HCT116 (cell line): ENCODE results near the gene TFCP2. TPM values are rescaled to one million over a fixed set of nuclear protein-coding genes. Genes with fewer than 3 reads are reported as not detected.

Experiments
- ATAC-seq: fragments of 200-7000 bp; cut with Tn5 transposase; 2 replicates; pipeline ENCODE4 v1.9.1; 2020; ENCODE audit warnings: mild to moderate bottlenecking, moderate library complexity
- BruUV-seq: library from RNA; stranded (reverse); fragments of 400-500 nt; replicated peaks from 2 replicates; lab custom pipeline; 2021; lab: Mats Ljungman, UMichigan
- CTCF ChIA-PET: fragments of 300-600 bp; sonication (Branson Sonifier 250); formaldehyde crosslinking; loops from one replicate; lab custom pipeline; 2021; ENCODE audit warnings: antibody characterized with exemption; lab: Charles Lee
- POLR2A ChIA-PET: fragments of 300-600, 350-600 bp; sonication (Branson Sonifier 250); formaldehyde crosslinking; loops from one replicate; lab custom pipeline; 2021; ENCODE audit warnings: antibody characterized with exemption; lab: Charles Lee
- RAD21 ChIA-PET, 2 experiments: fragments of 300-600 bp; sonication (Branson Sonifier 250); formaldehyde crosslinking; loops; one replicate each; lab custom pipeline; 2023; ENCODE audit warnings: low total read pairs in 2 of 2; ENCODE audit not compliant: uncharacterized antibody in 2 of 2, unreplicated experiment in 2 of 2, low non-redundant PET in 1 of 2; lab: Charles Lee
- DNase-seq: peaks from one replicate; pipeline ENCODE4 v3.0.0-alpha.2; 2010; ENCODE audit warnings: low read depth, low spot score
- H2AFZ ChIP-seq: fragments of 200-600 bp; shearing (Covaris generic), sonication (generic); 2 replicates; pipeline ENCODE4 v1.6.1; 2017; ENCODE audit warnings: low read depth, mixed run types, mixed read lengths, antibody characterized with exemption, low read length; ENCODE audit not compliant: poor library complexity, severe bottlenecking
- H3K27ac ChIP-seq: 2 replicates; pipeline ENCODE4 v1.5.1; 2012; ENCODE audit warnings: low read depth, low read length
- H3K27me3 ChIP-seq: fragments of 200-600 bp; sonication (generic); 2 replicates; pipeline ENCODE4 v1.6.1; 2016; ENCODE audit warnings: mixed run types, low read length, mixed read lengths; ENCODE audit not compliant: insufficient read depth
- H3K36me3 ChIP-seq, 2 experiments: fragments of 200-500 bp in 1 of 2; fragments of 200-600 bp in 1 of 2; sonication (Bioruptor generic) in 1 of 2; sonication (generic) in 1 of 2; 2 replicates each; pipeline versions ENCODE4 v1.5.1 to v1.6.1; 2014 to 2016; ENCODE audit warnings: low read length in 2 of 2, inconsistent platforms in 1 of 2, mixed read lengths in 1 of 2, mixed run types in 1 of 2; ENCODE audit not compliant: insufficient read depth in 2 of 2, control insufficient read depth in 1 of 2
- H3K4me1 ChIP-seq, 2 experiments: fragments of 200-600 bp in 1 of 2; sonication (generic) in 1 of 2; 2 replicates each; pipeline versions ENCODE4 v1.5.1 to v1.6.1; 2012 to 2017; ENCODE audit warnings: low read length in 2 of 2, inconsistent platforms in 1 of 2, mild to moderate bottlenecking in 1 of 2, mixed read lengths in 1 of 2, mixed run types in 1 of 2, moderate library complexity in 1 of 2; ENCODE audit not compliant: insufficient read depth in 2 of 2, control insufficient read depth in 1 of 2
- H3K4me2 ChIP-seq: fragments of 200-600 bp; sonication (generic); 2 replicates; pipeline ENCODE4 v1.6.1; 2017; ENCODE audit warnings: mixed run types, low read length, mixed read lengths
- H3K4me3 ChIP-seq, 2 experiments: fragments of 200-600 bp in 1 of 2; sonication (generic) in 1 of 2; replicated peaks in 1 of 2; 2 replicates each; pipeline ENCODE4 v1.5.1; 2011 to 2016; ENCODE audit warnings: low read length in 2 of 2, control low read depth in 1 of 2, low read depth in 1 of 2, mild to moderate bottlenecking in 1 of 2, mixed read lengths in 1 of 2, mixed run types in 1 of 2
- H3K79me2 ChIP-seq: fragments of 200-600 bp; sonication (generic); 2 replicates; pipeline ENCODE4 v1.6.1; 2017; ENCODE audit warnings: mild to moderate bottlenecking, mixed run types, low read length, moderate library complexity, mixed read lengths; ENCODE audit not compliant: insufficient read depth
- H3K9ac ChIP-seq: fragments of 200-600 bp; sonication (generic); 2 replicates; pipeline ENCODE4 v1.6.1; 2016; ENCODE audit warnings: low read length, mixed read lengths
- H3K9me2 ChIP-seq: fragments of 200-600 bp; sonication (generic), shearing (Covaris generic); 2 replicates; pipeline ENCODE4 v1.6.1; 2017; ENCODE audit warnings: mixed run types, mild to moderate bottlenecking, moderate library complexity; ENCODE audit not compliant: insufficient read depth
- H3K9me3 ChIP-seq, 2 experiments: fragments of 200-500 bp in 1 of 2; fragments of 200-600 bp in 1 of 2; sonication (Bioruptor generic) in 1 of 2; sonication (generic) in 1 of 2; 2 replicates each; pipeline ENCODE4 v1.6.1; 2014 to 2017; ENCODE audit warnings: low read length in 2 of 2, mixed read lengths in 2 of 2, inconsistent platforms in 1 of 2, low read depth in 1 of 2, mild to moderate bottlenecking in 1 of 2, mixed run types in 1 of 2, moderate library complexity in 1 of 2; ENCODE audit not compliant: control insufficient read depth in 1 of 2, insufficient read depth in 1 of 2
- H4K20me1 ChIP-seq: fragments of 200-600 bp; sonication (generic), shearing (Covaris generic); 2 replicates; pipeline ENCODE4 v1.6.1; 2017; ENCODE audit warnings: mixed run types, mild to moderate bottlenecking, moderate library complexity; ENCODE audit not compliant: insufficient read depth
- ATF3 ChIP-seq: IDR thresholded peaks from 2 replicates; pipeline ENCODE4 v1.6.1; 2012
- CBX3 ChIP-seq: IDR thresholded peaks from 2 replicates; pipeline ENCODE4 v1.6.1; 2012; ENCODE audit warnings: low read depth
- CEBPB ChIP-seq: IDR thresholded peaks from 2 replicates; pipeline ENCODE4 v1.6.1; 2012; ENCODE audit warnings: low read depth
- ELF1 ChIP-seq: IDR thresholded peaks from 2 replicates; pipeline ENCODE4 v1.6.1; 2012; ENCODE audit warnings: low read depth, borderline replicate concordance
- EZH2 ChIP-seq: fragments of 200-600 bp; sonication (generic); IDR thresholded peaks from 2 replicates; pipeline ENCODE4 v1.6.1; 2017; ENCODE audit warnings: antibody characterized with exemption, mixed run types
- EZH2phosphoT487 ChIP-seq: fragments of 200-600 bp; IDR thresholded peaks from 2 replicates; pipeline ENCODE4 v1.6.1; 2018; ENCODE audit warnings: antibody characterized with exemption, borderline replicate concordance
- FOSL1 ChIP-seq: IDR thresholded peaks from 2 replicates; pipeline ENCODE4 v1.6.1; 2012; ENCODE audit warnings: low read depth
- RAD21 ChIP-seq: IDR thresholded peaks from 2 replicates; pipeline ENCODE4 v1.6.1; 2012; ENCODE audit warnings: low read depth, mild to moderate bottlenecking
- SP1 ChIP-seq: IDR thresholded peaks from 2 replicates; pipeline ENCODE4 v1.6.1; 2012; ENCODE audit warnings: low read depth
- YY1 ChIP-seq: IDR thresholded peaks from 2 replicates; pipeline ENCODE4 v1.6.1; 2011; ENCODE audit warnings: low read length, low read depth, moderate library complexity, mild to moderate bottlenecking; ENCODE audit not compliant: insufficient replicate concordance; ENCODE audit errors: extremely low read depth
- ZFX ChIP-seq: fragments of 450-650 bp; IDR thresholded peaks from 2 replicates; pipeline ENCODE4 v1.6.1; 2017
- intact Hi-C: fragments of 100-400 bp; cut with micrococcal nuclease; formaldehyde crosslinking; loops from 2 replicates; pipeline ENCODE4 v1.10.0; 2022
- total RNA-seq: library from RNA; stranded (reverse); gene quantifications from one replicate; pipeline ENCODE4 v1.2.1, GENCODE V29; 2021; ENCODE audit not compliant: unreplicated experiment
- TF ChIP-seq, protein P1 (sequence below): IDR thresholded peaks from 2 replicates; pipeline ENCODE4 v1.6.1; 2012
- TF ChIP-seq, protein P2 (sequence below), 3 experiments: fragments of 200-600 bp in 1 of 3; sonication (generic) in 1 of 3; IDR thresholded peaks in 2 of 3; conservative IDR thresholded peaks in 1 of 3; 2 replicates each; pipeline ENCODE4 v1.5.1; 2012 to 2017; ENCODE audit warnings: low read depth in 2 of 3, low read length in 2 of 3, antibody characterized with exemption in 1 of 3, borderline replicate concordance in 1 of 3, control low read depth in 1 of 3, mild to moderate bottlenecking in 1 of 3, mixed read lengths in 1 of 3, mixed run types in 1 of 3, moderate library complexity in 1 of 3; ENCODE audit not compliant: insufficient read depth in 1 of 3

TFCP2 gene
- total RNA-seq, 1 experiment from 2014 or later = 31.6 TPM

DNA sequence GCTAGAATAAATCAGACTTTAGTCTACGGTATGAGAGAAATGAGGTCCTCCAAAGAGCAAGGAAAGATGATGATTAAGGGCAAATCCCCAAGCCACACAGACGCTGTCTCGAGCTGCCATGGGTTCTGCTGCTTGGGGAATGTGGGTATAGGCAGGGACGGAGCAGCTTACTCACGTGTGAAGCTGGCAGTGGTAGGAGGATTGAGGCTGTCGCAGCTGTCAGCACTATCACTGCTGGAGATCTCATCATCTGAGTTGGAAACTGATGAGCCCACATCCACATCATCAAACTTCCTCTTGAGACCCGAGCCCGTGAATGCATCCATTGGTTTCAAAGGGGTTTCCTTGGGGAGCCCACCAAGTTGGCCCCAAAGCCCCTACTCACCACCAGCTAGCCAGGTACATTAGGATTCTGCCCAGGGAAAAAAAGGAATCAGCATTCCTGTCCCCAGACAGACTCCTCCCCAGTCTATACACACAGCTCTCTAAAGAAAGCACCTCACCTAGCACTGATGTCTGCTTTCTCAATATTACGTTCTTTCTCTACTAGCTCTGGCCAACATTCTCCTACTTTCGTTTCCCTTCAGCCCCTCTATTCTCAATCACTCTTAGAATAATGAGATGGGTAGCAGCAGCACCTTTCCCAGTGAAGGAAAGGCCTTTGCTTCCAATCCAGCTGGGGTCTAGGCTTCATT, 96.6 kb downstream of the TFCP2 start:
- no peak for TF ChIP-seq ZFX
- TF ChIP-seq ATF3 = no peak
- TF ChIP-seq SP1 = no peak
- TF ChIP-seq CBX3 = no peak
- no peak for TF ChIP-seq YY1
- no peak for TF ChIP-seq RAD21
- TF ChIP-seq, protein P1, sequence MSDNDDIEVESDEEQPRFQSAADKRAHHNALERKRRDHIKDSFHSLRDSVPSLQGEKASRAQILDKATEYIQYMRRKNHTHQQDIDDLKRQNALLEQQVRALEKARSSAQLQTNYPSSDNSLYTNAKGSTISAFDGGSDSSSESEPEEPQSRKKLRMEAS = no peak
- no peak for TF ChIP-seq EZH2
- no peak for TF ChIP-seq FOSL1
- no peak for TF ChIP-seq ELF1
- no peak for TF ChIP-seq CEBPB
- TF ChIP-seq, protein P2, sequence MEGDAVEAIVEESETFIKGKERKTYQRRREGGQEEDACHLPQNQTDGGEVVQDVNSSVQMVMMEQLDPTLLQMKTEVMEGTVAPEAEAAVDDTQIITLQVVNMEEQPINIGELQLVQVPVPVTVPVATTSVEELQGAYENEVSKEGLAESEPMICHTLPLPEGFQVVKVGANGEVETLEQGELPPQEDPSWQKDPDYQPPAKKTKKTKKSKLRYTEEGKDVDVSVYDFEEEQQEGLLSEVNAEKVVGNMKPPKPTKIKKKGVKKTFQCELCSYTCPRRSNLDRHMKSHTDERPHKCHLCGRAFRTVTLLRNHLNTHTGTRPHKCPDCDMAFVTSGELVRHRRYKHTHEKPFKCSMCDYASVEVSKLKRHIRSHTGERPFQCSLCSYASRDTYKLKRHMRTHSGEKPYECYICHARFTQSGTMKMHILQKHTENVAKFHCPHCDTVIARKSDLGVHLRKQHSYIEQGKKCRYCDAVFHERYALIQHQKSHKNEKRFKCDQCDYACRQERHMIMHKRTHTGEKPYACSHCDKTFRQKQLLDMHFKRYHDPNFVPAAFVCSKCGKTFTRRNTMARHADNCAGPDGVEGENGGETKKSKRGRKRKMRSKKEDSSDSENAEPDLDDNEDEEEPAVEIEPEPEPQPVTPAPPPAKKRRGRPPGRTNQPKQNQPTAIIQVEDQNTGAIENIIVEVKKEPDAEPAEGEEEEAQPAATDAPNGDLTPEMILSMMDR (IDR thresholded peaks at IDR 0.05 in 2 of 3, conservative IDR thresholded peaks at IDR 0.05 in 1 of 3; ENCODE audit: borderline replicate concordance in 1 of 3, insufficient read depth in 1 of 3, low read depth in 2 of 3, low read length in 2 of 3) = no peak
- no peak for TF ChIP-seq EZH2phosphoT487
- BruUV-seq = no TSS peak
- H3K36me3 ChIP-seq = peaks cover 4 to 12% of the 10 kb centered on the region in 2 experiments; a peak in 2 of 4 replicates
- H4K20me1 ChIP-seq = no peaks in the 10 kb centered on the region
- no peaks in the 10 kb centered on the region for H3K4me1 ChIP-seq
- H3K79me2 ChIP-seq = no peaks in the 10 kb centered on the region
- no peak overlapping the region for H2AFZ ChIP-seq
- ATAC-seq (no peak), DNase-seq (no peak)
- H3K4me2 ChIP-seq = no peak overlapping the region
- H3K9me2 ChIP-seq = no peaks in the 10 kb centered on the region
- H3K9ac ChIP-seq = no peak overlapping the region
- no peak overlapping the region for H3K4me3 ChIP-seq
- H3K9me3 ChIP-seq = no peaks in the 10 kb centered on the region
- intact Hi-C loops = no loop called here
- H3K27ac ChIP-seq = no peak overlapping the region
- CTCF ChIA-PET = no interaction called here
- H3K27me3 ChIP-seq = no peaks in the 10 kb centered on the region
- RAD21 ChIA-PET = no interaction called here
- POLR2A ChIA-PET = interaction anchor here (0.6 to 1.5 kb wide), 2 partner anchors 13 to 259 kb away, joined by 3 to 4 read pairs; no protein-coding TSS in a partner anchor
